Kidney epithelial cell (primary cell): ENCODE data around the gene NWD2. TPM values are rescaled to one million over a fixed set of nuclear protein-coding genes. Genes with fewer than 3 reads are reported as not detected.

Experiments used
- DNase-seq: peaks from one replicate; pipeline ENCODE4 v3.0.0-alpha.2; 2010; ENCODE audit warnings: low read depth
- H3K27me3 ChIP-seq: 2 replicates; pipeline ENCODE4 v1.6.0; 2011; ENCODE audit warnings: low read length; ENCODE audit not compliant: control insufficient read depth, insufficient read depth
- H3K36me3 ChIP-seq: 2 replicates; pipeline ENCODE4 v1.5.1; 2011; ENCODE audit warnings: low read length; ENCODE audit not compliant: control insufficient read depth, insufficient read depth
- H3K4me3 ChIP-seq: 2 replicates; pipeline ENCODE4 v1.5.1; 2011; ENCODE audit warnings: low read depth, mild to moderate bottlenecking, control low read depth, low read length
- total RNA-seq: library from RNA; depleted of rRNA; stranded (reverse); fragments of >200 nt; gene quantifications from 2 replicates; pipeline ENCODE4 v1.2.3, GENCODE V29; 2015
- TF ChIP-seq, protein P1 (sequence below): IDR thresholded peaks from 2 replicates; pipeline ENCODE4 v1.5.1; 2011; ENCODE audit warnings: mild to moderate bottlenecking, moderate library complexity, low read length, control low read depth, inconsistent platforms; ENCODE audit not compliant: insufficient read depth, poor library complexity, severe bottlenecking

Gene NWD2
- total RNA-seq, 1 donor from 2014 or later, result 0.04 TPM

DNA sequence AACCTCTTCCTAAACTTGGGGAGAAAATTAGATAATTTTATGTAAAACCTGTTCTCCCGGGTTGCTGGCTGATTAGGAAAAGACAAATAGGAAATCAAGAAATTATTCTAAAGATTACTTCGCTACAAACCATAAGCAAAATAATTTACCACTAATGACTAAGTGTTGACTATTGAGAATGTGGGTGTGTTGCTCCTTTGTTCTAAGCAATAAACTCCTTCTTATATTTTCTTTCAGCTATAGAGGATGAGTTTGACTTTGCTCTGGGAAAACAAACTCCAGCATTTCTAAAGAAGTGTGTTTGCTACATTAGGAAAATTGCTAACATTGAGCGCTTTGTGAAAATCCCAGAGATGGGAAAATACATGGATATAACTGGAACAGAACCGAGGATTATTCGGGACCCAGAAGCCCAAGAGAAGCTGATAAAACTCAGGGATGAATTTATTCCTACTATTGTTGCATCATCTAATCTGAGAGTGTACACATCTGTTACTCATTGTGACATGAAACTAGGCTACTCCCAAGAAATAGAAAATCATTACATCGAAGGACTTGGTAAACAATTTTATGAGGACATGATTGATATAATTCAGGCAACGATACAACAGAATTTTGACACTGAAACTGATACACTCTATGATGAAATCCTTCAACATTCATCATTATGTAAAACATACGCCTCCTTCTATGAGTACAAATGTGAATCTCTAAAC, 194.2 kb downstream of the NWD2 start:
- no peaks in the 10 kb centered on the region for H3K36me3 ChIP-seq
- no peak overlapping the region for H3K4me3 ChIP-seq
- H3K27me3 ChIP-seq, result no peaks in the 10 kb centered on the region
- DNase-seq, result no peak
- TF ChIP-seq, protein P1, sequence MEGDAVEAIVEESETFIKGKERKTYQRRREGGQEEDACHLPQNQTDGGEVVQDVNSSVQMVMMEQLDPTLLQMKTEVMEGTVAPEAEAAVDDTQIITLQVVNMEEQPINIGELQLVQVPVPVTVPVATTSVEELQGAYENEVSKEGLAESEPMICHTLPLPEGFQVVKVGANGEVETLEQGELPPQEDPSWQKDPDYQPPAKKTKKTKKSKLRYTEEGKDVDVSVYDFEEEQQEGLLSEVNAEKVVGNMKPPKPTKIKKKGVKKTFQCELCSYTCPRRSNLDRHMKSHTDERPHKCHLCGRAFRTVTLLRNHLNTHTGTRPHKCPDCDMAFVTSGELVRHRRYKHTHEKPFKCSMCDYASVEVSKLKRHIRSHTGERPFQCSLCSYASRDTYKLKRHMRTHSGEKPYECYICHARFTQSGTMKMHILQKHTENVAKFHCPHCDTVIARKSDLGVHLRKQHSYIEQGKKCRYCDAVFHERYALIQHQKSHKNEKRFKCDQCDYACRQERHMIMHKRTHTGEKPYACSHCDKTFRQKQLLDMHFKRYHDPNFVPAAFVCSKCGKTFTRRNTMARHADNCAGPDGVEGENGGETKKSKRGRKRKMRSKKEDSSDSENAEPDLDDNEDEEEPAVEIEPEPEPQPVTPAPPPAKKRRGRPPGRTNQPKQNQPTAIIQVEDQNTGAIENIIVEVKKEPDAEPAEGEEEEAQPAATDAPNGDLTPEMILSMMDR, result no peak

DNA sequence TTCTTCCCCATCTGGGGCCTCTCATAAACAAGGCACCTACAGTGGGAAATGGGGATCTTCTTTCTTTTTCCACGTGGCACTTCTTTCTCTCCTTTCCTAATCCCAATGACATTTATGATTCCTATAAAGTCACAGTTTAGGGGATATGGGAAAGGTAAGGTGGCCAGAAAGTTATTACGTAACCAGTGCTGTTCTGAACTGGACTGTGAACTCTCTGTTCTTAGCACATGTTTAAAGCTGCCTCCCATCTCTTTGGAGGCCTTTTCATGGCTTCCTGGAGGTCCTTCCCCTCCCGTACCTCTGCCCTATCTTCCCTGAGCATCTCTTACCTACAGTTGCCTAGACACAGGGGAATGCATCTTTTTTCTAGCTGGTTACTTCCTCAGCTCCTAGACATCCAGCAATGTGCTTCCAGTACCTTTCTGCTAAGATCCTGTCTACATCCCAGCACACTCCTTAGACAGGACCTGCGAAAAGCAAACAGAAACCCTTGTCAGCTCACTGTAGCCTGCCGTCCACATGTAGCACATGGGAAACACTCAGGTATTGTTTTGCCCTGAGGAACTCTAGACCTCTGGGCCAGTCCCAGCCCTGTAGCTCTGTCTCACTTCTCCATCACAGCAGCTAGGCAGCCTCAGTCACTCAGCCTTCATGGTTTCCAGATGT, 195.4 kb downstream of the NWD2 start:
- TF ChIP-seq, protein P1, result no peak
- DNase-seq, result no peak
- Histone ChIP-seq H3K4me3 (no peak overlapping the region), H3K36me3 (no peaks in the 10 kb centered on the region), H3K27me3 (no peaks in the 10 kb centered on the region)

DNA sequence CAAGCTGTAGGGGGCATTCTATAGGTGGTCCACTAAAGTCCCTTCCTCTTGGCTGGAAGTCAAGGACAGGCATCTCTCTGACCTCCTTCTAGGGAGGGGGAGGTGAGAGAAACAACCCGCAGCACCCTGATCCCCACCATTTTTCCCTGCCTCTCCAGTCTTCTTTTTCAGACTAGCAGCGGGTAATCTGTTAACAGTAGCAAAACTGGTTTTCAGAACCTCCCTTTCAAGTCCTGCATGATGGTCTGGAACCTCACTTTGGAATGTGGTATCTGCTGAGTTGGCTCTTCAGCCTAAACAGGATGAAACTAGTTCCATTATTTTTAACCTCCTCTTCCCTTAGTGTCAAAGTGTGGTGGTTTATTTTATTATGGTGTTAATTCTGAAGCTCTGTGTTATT, 196.0 kb downstream of the NWD2 start:
- Histone ChIP-seq H3K36me3 (no peaks in the 10 kb centered on the region), H3K4me3 (no peak overlapping the region), H3K27me3 (no peaks in the 10 kb centered on the region)
- TF ChIP-seq, protein P1, result no peak
- DNase-seq, result no peak

DNA sequence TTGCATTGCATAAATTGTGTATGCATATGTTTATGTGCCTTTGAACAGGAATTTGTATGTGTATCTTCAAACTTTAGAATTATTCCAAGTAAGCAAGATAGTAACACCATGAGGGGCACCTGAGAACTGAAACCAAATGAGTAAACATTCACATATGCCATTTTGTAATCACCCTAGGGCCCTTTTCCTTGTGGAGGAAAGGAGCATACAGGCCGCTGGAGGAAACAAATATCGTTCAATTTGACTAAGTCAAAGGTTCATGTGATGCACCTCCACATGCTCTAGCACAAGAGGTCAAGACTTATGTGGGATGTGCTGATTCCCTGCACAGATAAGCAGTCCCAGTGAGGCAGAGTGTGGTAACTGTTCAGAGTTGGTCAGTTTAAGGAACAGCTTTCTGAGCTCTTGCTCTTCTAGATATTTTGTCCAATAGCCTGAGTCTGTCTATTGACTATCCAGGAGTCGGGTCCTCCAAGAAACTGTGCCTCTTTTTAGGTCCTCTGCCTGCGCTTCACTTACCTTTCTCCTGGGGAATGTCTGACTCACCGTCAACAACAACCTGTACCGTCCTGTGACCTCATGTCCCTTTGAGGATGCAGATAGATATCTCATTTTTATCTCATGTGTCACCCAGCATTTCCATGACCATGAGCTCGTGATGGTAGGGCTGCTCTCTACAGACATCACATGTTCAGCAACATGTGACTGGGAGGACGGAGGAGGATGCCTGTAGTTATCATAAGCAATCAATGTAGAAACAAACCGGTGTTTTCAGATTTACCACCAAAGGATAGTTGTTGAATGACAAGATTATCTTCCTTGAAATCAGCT, 196.9 kb downstream of the NWD2 start:
- Histone ChIP-seq H3K27me3 (no peaks in the 10 kb centered on the region), H3K4me3 (no peak overlapping the region), H3K36me3 (no peaks in the 10 kb centered on the region)
- TF ChIP-seq, protein P1, result no peak
- DNase-seq, result peak; percentile 70

DNA sequence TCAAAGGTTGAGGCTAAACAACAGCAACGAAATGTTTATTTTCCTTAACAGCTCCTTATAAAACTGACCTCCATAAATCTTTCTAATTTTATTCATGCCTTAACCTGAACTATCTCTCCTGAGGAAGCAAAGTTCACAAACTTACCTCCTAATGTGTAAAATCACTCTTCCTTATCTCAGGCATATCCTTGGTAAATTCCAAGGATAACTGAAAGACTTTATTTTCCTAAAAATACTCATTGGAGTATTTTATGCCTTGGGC, 197.4 kb downstream of the NWD2 start:
- Histone ChIP-seq H3K36me3 (no peaks in the 10 kb centered on the region), H3K4me3 (no peak overlapping the region), H3K27me3 (no peaks in the 10 kb centered on the region)
- TF ChIP-seq, protein P1, result no peak
- no peak for DNase-seq
